ENCODE measurements around the gene ALKBH1.

GRCh38 chr14:77708749-77709148 lies 926 bp upstream of the ALKBH1 start:
- TF ChIP-seq CEBPG (CRISPR knock-in tag; IDR thresholded peaks at IDR 0.05) = no peak
- no peak for TF ChIP-seq AGO2 (optimal IDR thresholded peaks at IDR 0.05; ENCODE audit: low read depth, low read length)
- no peak for TF ChIP-seq JUND (CRISPR knock-in tag; IDR thresholded peaks at IDR 0.05)
- no peak for TF ChIP-seq KLF13 (CRISPR knock-in tag; IDR thresholded peaks at IDR 0.05)
- no peak for TF ChIP-seq RAD21 (CRISPR knock-in tag; IDR thresholded peaks at IDR 0.05)
- TF ChIP-seq CTCF (CRISPR knock-in tag; IDR thresholded peaks at IDR 0.05) = no peak
- no peak for TF ChIP-seq SUZ12 (IDR thresholded peaks at IDR 0.05; ENCODE audit: low read depth, low read length)
- TF ChIP-seq EZH2 (conservative IDR thresholded peaks at IDR 0.05; ENCODE audit: low read depth, low read length) = no peak
- no peak for TF ChIP-seq SMAD3 (CRISPR knock-in tag; IDR thresholded peaks at IDR 0.05)
- TF ChIP-seq EED (CRISPR knock-in tag; IDR thresholded peaks at IDR 0.05) = no peak
- TF ChIP-seq FIP1L1 (IDR thresholded peaks at IDR 0.05; ENCODE audit: borderline replicate concordance, insufficient read depth, low read depth, low read length) = no peak
- no peak for TF ChIP-seq PRDM15 (CRISPR knock-in tag; IDR thresholded peaks at IDR 0.05)
- TF ChIP-seq ATF2 (CRISPR knock-in tag; IDR thresholded peaks at IDR 0.05) = no peak
- no peak for TF ChIP-seq HNF4A (CRISPR knock-in tag; IDR thresholded peaks at IDR 0.05)
